Tibial nerve (tissue), 4 donors: Measurements from ENCODE around the gene LAMC2. TPM values are rescaled to one million over a fixed set of nuclear protein-coding genes. Genes with fewer than 3 reads are reported as not detected.

Experiments
- DNase-seq, 2 donors: peaks; one replicate each; pipeline ENCODE4 v3.0.0-alpha.2; 2019; ENCODE audit warnings: low spot score in 2 of 2
- H3K27ac ChIP-seq, 4 donors: fragments of 200-600 bp; sonication (generic) in 3 of 4; one replicate each; pipeline ENCODE4 v1.5.1; 2017 to 2019; ENCODE audit warnings: mild to moderate bottlenecking in 1 of 4
- H3K27me3 ChIP-seq, 2 donors: fragments of 200-600 bp; sonication (generic) in 1 of 2; one replicate each; pipeline versions ENCODE4 v1.5.1 to v1.6.0; 2017 to 2019
- H3K36me3 ChIP-seq, 3 donors: fragments of 200-600 bp; sonication (generic); one replicate each; pipeline ENCODE4 v1.5.1; 2018 to 2019
- H3K4me1 ChIP-seq, 4 donors: fragments of 200-600 bp; sonication (generic) in 3 of 4; one replicate each; pipeline ENCODE4 v1.5.1; 2017 to 2019
- H3K4me3 ChIP-seq, 4 donors: fragments of 200-600 bp; sonication (generic) in 3 of 4; one replicate each; pipeline ENCODE4 v1.5.1; 2017 to 2019; ENCODE audit warnings: mild to moderate bottlenecking in 1 of 4, moderate library complexity in 1 of 4
- H3K9me3 ChIP-seq, 4 donors: fragments of 200-600 bp; sonication (generic) in 3 of 4; one replicate each; pipeline ENCODE4 v1.5.1; 2017 to 2019
- EP300 ChIP-seq, 2 donors: sonication (generic); formaldehyde crosslinking; IDR thresholded peaks; one replicate each; pipeline ENCODE4 v1.6.1; 2017; ENCODE audit warnings: antibody characterized with exemption in 2 of 2, mild to moderate bottlenecking in 1 of 2
- POLR2A ChIP-seq, 2 donors: fragments of 450-650 bp; IDR thresholded peaks; one replicate each; pipeline ENCODE4 v1.6.1; 2017; ENCODE audit warnings: antibody characterized with exemption in 2 of 2, mild to moderate bottlenecking in 2 of 2, moderate library complexity in 2 of 2
- WGBS, 2 donors: methylation state at CpG; one replicate each; pipeline ENCODE4 v1.1.5; 2018; 5-methylcytosine and 5-hydroxymethylcytosine counted together
- total RNA-seq, 4 donors: library from RNA; depleted of rRNA; stranded (reverse); fragments of >200 nt; gene quantifications; one replicate each; pipeline ENCODE4 v1.1.0, GENCODE V29; 2016
- TF ChIP-seq, protein P1 (sequence below), 5 experiments: fragments of 200-600 bp in 3 of 5; fragments of 450-650 bp in 2 of 5; sonication (generic) in 3 of 5; IDR thresholded peaks; one replicate each; pipeline ENCODE4 v1.5.1; 2016 to 2019; ENCODE audit warnings: antibody characterized with exemption in 5 of 5, mild to moderate bottlenecking in 3 of 5, moderate library complexity in 2 of 5

Gene LAMC2
- total RNA-seq, 4 donors from 2014 or later: 4.5 to 11.9 (median 8.1) TPM

DNA sequence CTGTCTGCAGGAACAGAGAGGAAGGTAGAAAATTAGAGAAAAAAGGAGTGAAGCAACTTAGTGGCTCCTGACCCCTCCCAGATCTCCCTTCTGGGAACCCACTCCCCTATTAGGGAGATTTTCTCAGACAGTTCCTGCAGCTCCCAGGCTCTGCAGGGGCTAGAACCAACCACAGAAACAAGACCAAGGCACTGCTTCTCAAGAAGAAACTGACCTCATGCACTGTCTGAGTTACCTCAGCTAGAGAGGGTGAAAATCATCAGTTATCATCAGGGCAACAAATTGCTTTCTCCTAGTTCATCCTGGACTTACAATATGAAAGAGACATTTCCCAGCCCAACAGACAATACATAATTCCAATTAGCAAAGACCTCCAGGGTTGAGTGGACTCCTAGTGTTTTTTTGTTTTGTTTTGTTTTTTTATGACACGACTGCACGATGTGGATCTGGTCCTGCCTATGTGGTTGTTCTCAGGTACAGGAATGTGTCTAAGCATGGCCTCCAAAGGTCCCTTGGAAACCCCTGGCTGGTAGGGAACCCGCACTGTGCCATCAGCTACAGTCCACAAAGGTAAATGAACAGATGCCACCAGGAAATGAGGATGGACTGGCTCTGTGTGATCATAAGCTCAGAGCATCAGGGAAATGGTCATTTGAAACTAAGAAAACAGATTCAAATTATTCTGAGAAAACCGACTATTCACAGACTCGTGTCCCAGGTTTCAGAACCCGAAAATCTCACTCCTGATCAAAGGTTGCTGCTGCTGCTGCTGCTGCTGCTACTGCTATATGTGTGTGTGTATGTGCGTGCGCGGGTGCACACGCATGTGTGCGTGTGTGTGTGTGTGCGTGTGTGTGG is 65.3 kb downstream of the LAMC2 start:
- H3K9me3 ChIP-seq: peaks cover 0 to 5% (median 0%) of the 10 kb centered on the region in 4 donors
- no peak for DNase-seq
- no peak overlapping the region for H3K4me3 ChIP-seq
- H3K4me1 ChIP-seq: peaks cover 0 to 3% (median 0%) of the 10 kb centered on the region in 4 donors
- no peaks in the 10 kb centered on the region for H3K36me3 ChIP-seq
- H3K27me3 ChIP-seq: no peaks in the 10 kb centered on the region
- no peak for TF ChIP-seq POLR2A (IDR thresholded peaks at IDR 0.05)
- 83 to 91% methylated on average over 12 of the region's 12 CpGs for WGBS, 2 donors
- H3K27ac ChIP-seq: no peak overlapping the region

DNA sequence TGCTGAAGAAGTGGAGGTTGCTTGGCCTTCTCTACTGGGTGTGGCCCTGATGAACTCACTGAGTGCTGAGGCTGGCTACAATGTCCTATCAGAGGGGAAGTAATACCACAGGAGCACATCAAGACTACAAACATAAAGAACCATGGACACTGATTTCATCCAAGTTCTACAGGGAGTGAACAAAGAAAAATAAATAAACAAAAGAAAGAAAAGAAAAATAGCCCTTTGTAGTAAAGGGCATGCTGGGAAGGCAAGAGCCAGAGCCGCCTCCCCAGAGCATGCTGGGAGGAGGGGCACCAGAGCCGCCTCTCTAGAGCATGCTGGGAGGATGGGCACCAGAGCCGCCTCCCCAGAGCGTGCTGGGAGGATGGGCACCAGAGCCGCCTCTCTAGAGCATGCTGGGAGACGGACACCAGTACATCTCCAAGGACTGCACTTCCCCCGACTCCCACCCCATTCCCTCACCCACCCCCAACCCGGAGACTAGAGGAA is 65.9 kb downstream of the LAMC2 start:
- Histone ChIP-seq H3K36me3 (no peaks in the 10 kb centered on the region), H3K4me1 (peaks cover 0 to 3% (median 0%) of the 10 kb centered on the region in 4 donors), H3K27me3 (no peaks in the 10 kb centered on the region), H3K27ac (no peak overlapping the region), H3K9me3 (peaks cover 0 to 5% (median 0%) of the 10 kb centered on the region in 4 donors), H3K4me3 (no peak overlapping the region)
- TF ChIP-seq, protein P1, sequence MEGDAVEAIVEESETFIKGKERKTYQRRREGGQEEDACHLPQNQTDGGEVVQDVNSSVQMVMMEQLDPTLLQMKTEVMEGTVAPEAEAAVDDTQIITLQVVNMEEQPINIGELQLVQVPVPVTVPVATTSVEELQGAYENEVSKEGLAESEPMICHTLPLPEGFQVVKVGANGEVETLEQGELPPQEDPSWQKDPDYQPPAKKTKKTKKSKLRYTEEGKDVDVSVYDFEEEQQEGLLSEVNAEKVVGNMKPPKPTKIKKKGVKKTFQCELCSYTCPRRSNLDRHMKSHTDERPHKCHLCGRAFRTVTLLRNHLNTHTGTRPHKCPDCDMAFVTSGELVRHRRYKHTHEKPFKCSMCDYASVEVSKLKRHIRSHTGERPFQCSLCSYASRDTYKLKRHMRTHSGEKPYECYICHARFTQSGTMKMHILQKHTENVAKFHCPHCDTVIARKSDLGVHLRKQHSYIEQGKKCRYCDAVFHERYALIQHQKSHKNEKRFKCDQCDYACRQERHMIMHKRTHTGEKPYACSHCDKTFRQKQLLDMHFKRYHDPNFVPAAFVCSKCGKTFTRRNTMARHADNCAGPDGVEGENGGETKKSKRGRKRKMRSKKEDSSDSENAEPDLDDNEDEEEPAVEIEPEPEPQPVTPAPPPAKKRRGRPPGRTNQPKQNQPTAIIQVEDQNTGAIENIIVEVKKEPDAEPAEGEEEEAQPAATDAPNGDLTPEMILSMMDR (IDR thresholded peaks at IDR 0.05): no peak
- TF ChIP-seq POLR2A (IDR thresholded peaks at IDR 0.05): no peak
- no peak for TF ChIP-seq EP300 (IDR thresholded peaks at IDR 0.05)
- 73 to 92% methylated on average over 8 of the region's 8 CpGs for WGBS, 2 donors
- DNase-seq: no peak

DNA sequence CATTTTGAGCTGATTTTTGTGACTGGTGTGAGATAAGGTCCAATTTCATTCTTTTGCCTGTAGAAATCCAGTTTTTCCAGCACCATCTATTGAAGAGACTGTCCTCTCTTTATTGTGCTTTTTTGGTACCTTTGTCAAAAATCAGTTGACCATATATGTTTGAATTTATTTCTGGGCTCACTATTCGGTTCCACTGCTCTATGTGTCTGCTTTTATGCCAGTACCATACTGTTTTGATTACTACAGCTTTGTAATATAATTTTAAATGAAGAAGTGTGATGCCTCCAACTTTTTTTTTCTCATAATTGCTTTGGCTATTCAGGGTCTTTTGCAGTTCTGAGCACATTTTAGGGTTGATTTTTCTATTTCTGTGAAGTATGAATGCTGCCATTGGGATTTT is 69.0 kb downstream of the LAMC2 start:
- 84 to 88% methylated on average over 1 of the region's 1 CpG for WGBS, 2 donors

DNA sequence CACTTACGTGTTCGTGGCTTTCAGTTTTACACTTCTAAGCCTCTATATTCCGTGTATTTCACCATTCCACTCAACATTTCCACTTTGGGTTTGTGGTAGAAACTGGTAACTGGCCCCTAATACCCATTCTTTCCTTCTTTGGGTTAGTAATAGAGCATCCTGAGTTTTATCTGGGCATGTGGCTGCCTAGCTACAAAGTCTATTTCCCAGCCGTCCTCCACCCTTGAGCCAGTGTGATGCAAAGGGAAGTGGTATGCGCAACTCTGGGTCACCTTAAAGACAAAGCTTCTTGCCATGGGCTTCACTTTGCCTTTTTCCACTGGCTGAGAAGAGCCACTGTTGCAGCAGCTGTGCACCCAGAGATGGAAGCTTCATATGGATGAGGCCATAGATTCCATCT is 73.9 kb downstream of the LAMC2 start:
- Histone ChIP-seq H3K27ac (no peak overlapping the region), H3K36me3 (no peaks in the 10 kb centered on the region), H3K4me1 (no peaks in the 10 kb centered on the region), H3K27me3 (no peaks in the 10 kb centered on the region), H3K4me3 (no peak overlapping the region), H3K9me3 (peaks cover 0 to 5% (median 0%) of the 10 kb centered on the region in 4 donors)
- DNase-seq: no peak
- 92% methylated on average over 5 of the region's 5 CpGs for WGBS, 2 donors
- no peak for TF ChIP-seq EP300 (IDR thresholded peaks at IDR 0.05)
- TF ChIP-seq, protein P1 (IDR thresholded peaks at IDR 0.05): no peak
- no peak for TF ChIP-seq POLR2A (IDR thresholded peaks at IDR 0.05)

More for the DNA sequence above, 69.0 kb downstream of the LAMC2 start:
- no peak for TF ChIP-seq EP300 (IDR thresholded peaks at IDR 0.05)
- Histone ChIP-seq H3K27me3 (no peaks in the 10 kb centered on the region), H3K4me1 (peaks cover 0 to 3% (median 0%) of the 10 kb centered on the region in 4 donors), H3K4me3 (no peak overlapping the region), H3K9me3 (peaks cover 0 to 5% (median 0%) of the 10 kb centered on the region in 4 donors), H3K36me3 (no peaks in the 10 kb centered on the region), H3K27ac (no peak overlapping the region)
- no peak for DNase-seq

DNA sequence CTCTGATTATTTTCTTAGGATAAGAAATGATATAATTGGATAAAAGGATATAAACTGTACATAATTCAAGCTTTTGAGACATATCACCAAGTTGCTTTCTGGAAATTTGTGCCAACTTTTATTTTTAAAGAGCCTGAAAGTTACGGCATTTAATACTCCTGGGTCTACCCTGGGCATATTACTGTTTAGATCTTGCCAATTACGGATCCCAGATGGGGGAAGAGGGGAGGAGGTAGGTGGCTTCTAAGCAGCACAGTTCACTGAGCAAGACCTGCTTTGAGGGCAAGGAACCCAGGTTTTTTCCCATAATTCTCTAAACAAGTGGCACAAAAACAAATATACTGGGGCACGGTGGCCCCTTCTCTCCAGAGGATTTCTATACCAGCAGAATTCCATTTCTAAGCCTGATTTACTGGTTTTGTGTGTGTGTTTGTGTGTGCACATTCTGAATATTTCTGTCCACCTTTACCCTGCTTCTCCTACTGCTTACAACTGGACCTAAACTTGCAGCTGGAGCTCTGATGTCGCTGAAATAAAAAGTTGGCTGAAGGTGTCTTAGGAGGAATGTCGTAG is 76.7 kb downstream of the LAMC2 start:
- 59 to 63% methylated on average over 5 of the region's 5 CpGs for WGBS, 2 donors
- no peak overlapping the region for H3K27ac ChIP-seq
- no peaks in the 10 kb centered on the region for H3K27me3 ChIP-seq
- DNase-seq: no peak
- H3K4me3 ChIP-seq: no peak overlapping the region
- no peaks in the 10 kb centered on the region for H3K4me1 ChIP-seq
- no peak for TF ChIP-seq EP300 (IDR thresholded peaks at IDR 0.05)
- no peak for TF ChIP-seq POLR2A (IDR thresholded peaks at IDR 0.05)
- TF ChIP-seq, protein P1 (IDR thresholded peaks at IDR 0.05): no peak
- no peaks in the 10 kb centered on the region for H3K9me3 ChIP-seq
- no peaks in the 10 kb centered on the region for H3K36me3 ChIP-seq
